Right ventricle myocardium inferior (tissue), 1 donor: ENCODE data around the gene PRKAR2B. TPM values are rescaled to one million over a fixed set of nuclear protein-coding genes. Genes with fewer than 3 reads are reported as not detected.

ENCODE experiments used
- ATAC-seq: fragments of 200-7000 bp; cut with Tn5 transposase; one replicate; pipeline ENCODE4 v1.9.1; 2020; ENCODE audit warnings: mild to moderate bottlenecking, moderate library complexity
- DNase-seq: peaks from one replicate; pipeline ENCODE4 v3.0.0; 2021; ENCODE audit errors: missing footprints
- intact Hi-C: fragments of 100-400 bp; cut with DNase I; formaldehyde crosslinking; loops from one replicate; pipeline ENCODE4 v1.11.0; 2022
- total RNA-seq: library from RNA; stranded (reverse); fragmentation: NEBNext Ultra II Directional; extraction: Animal tissue kit (Norgen Biotek cat#: 25700); gene quantifications from one replicate; pipeline ENCODE4 v1.2.1, GENCODE V29; 2021
- donor health status: DM: no; HTN: yes; CAD: no; lungs with severe emphysema.

Gene PRKAR2B
- total RNA-seq, 1 donor from 2014 or later = 23.2 TPM

DNA sequence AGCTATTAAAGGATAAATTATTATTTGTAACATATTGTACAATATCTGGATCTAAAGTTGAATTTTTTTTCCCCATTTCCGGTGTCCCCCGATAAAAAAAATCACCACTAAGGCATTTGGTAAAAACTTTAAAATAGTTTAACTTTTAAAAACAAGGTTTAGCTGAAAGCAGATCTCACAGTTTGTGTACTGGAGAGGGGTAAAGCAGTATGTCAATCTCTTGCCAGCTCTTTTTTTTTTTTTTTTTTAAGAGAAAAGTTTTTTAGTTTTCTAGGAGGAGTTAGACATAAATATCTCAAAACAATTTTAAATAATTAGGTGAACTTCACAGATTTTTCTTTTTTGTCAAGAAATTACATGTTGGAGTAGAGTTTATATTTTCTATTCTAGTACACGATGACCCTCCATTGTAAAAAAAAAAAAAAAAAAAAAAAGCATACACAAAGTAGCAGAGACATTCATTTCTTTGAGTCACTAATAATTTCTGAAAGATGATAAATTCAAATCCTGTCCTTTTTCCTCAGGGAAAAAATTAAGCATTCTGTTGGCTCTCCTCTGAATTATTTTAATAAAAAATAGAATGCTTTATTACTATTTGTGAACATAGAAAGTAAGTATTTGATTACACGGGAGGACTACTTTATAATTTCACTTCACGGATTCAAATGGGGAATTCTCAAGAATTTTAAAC is 122.4 kb downstream of the PRKAR2B start:
- DNase-seq (no peak), ATAC-seq (no peak)
- intact Hi-C loops = loop anchor here (5.0 kb wide), 2 partner anchors 505 to 1095 kb away; partner anchors contain the start of gene CCDC71L

DNA sequence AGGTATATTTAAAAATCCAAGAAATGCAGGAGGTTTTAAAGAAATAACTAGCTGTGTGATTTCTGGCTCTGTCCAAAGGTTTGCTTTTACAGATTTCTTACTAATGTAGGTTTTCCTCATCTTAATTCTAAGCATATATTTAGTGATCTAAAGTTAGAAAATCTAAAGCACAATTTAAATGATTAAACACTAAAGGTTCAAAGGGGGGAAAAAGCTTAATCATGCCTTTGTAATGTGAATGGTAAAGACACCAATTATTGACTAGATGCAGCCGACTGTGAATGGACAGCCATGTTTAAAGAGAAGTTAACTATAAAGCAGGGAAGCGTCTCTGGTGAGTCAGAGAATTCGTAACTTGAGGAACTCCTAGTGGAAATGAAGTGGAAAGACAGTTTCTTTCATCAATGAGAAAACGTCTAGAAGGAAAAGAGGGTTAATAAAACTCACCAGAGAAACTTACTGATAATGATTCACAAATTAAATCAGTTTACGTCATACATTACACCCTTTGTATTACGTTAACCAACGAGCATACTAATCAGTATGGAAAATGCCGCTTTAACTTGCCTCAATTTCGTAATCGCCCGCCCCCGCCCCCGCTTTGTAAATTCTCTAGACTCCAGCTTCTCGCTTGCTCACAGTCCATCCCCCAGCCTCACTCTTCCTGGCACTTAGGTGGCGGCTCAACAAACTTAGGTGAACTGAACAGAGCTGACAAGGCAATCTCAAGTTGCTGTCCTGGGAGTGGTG is 123.2 kb downstream of the PRKAR2B start:
- no peak for DNase-seq
- intact Hi-C loops = loop anchor here (1.0 to 5.0 kb wide), 3 partner anchors 505 to 1095 kb away; partner anchors contain the start of genes CCDC71L and DLD

GRCh38 chr7:107168233-107169119 is 124.0 kb downstream of the PRKAR2B start, which contains the start of gene HBP1:
HBP1 (plus strand) TSS chr7:107169003; CDS start chr7:107179894, 10,891 bp downstream.
- DNase-seq (peak; percentile 98), ATAC-seq (peak; percentile 95)
- intact Hi-C loops = loop anchor here (1.0 to 5.0 kb wide), 3 partner anchors 506 to 1096 kb away; partner anchors contain the start of genes CCDC71L and DLD

More for the DNA sequence above, 123.2 kb downstream of the PRKAR2B start:
- peak; percentile 0 for ATAC-seq

GRCh38 chr7:107169120-107170050 is 124.9 kb downstream of the PRKAR2B start:
- DNase-seq (peak; percentile 97), ATAC-seq (peak; percentile 84)
- intact Hi-C loops = loop anchor here (5.0 to 10.0 kb wide), 3 partner anchors 405 to 1097 kb away; partner anchors contain the start of gene CCDC71L

DNA sequence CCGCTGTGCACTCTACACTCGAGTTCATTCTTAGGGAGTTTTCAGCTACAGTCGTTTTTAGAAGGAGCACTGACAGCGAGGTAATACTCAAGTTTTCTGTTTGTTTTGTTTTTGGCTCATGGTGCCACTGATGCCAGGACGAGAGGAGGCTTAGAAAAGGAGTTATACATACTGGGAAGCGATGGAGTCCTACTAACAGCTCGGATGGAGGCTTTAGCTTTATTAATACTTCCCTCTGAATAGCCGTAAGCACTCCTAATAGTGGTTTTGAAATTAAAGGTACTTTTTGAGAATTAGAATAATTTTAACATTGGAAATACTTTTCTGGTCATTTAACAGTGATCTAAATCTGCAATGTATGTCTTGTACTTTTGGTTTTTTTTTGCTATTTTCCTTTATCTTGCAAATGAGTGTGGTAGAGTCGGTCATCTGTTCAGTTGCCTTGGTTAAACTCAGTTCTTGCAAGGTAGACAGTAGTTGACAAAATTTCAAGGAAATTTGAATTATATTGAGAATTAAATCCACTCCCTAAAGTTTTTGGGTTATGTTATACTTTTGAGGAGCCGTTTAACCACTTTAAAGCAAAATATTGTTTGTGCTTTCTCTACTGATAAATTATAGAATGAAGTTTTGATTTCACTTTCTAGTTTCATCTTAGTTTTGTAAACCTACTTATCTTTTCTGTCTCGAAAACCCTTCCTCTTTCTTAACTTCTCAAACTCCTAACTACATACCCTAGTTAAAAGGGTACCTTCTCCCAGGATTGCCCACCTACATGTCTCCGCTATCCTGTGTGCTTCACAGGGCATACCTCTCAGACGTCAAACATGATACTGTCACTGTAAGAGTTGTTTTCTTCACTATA is 125.8 kb downstream of the PRKAR2B start:
- no peak for ATAC-seq
- intact Hi-C loops = loop anchor here (10.0 kb wide), 1 partner anchor 405 kb away; no protein-coding TSS in a partner anchor
- no peak for DNase-seq

DNA sequence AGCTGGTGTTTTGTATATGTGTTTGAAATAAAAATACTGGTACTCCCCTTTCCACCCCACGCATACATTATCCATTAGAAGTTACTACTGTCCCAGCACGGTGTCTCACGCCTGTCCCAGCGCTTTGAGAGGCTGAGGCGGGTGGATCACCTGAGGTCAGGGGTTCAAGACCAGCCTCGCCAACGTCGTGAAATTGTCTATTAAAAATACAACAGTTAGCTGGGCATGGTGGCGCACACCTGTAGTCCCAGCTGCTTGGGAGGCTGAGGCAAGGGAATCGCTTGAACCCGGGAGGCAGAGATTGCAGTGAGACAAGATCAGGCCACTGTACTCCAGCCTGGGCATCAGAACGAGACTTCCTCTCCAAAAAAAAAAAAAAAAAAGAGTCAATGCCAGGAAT is 127.0 kb downstream of the PRKAR2B start:
- no peak for ATAC-seq
- no peak for DNase-seq
- intact Hi-C loops = loop anchor here (10.0 kb wide), 1 partner anchor 403 kb away; no protein-coding TSS in a partner anchor

DNA sequence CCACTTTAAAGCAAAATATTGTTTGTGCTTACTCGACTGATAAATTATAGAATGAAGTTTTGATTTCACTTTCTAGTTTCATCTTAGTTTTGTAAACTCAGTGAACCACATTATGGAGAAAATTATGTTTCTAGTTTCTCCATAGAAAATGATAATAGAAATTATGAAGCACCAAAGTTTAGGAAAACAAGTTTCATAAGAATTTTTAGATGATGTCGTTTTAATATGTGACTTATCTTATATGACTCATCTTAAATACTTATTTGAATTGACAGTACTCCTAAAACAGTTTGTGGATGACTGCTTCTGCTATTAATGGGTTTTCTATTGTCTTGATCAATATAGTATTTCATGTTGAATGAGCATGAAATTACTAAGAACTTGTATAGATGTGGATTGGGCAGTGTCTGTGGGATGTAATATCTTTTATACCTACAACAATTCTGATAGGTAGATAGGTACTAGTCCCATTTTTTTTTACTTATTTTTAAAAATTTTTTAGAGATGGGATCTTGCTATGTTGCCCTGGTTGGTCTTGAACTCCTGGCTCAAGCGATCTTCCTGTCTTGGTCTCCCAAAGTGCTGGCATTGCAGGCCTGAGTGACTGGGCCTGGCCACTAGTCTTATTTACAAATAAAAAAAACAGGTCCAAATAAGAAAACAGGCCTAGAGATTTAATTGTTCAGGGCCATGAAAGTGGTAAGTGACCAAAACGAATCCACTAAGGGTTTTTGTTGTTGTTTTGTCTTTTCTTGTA is 127.9 kb downstream of the PRKAR2B start:
- intact Hi-C loops = loop anchor here (10.0 kb wide), 1 partner anchor 402 kb away; no protein-coding TSS in a partner anchor
- DNase-seq (no peak), ATAC-seq (no peak)

DNA sequence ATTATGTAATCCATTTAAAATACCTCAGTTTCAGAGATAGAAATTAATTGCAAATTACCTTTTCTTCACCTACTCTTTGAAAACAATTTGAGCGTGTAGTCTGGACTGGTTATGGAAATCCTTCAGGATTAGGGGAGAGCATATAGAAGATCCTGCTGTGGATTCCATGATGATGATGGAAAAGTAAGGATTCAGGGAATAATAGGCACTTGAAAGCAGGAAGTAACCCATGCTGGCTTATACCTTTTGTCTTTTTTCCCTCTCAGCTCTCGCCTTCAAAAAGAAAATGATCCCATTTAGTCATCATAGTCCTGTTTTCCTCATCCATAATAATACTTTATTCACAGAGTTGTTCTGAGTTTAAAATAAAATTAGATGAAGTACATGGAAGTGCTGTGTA is 128.7 kb downstream of the PRKAR2B start:
- intact Hi-C loops = loop anchor here (10.0 kb wide), 1 partner anchor 402 kb away; no protein-coding TSS in a partner anchor

DNA sequence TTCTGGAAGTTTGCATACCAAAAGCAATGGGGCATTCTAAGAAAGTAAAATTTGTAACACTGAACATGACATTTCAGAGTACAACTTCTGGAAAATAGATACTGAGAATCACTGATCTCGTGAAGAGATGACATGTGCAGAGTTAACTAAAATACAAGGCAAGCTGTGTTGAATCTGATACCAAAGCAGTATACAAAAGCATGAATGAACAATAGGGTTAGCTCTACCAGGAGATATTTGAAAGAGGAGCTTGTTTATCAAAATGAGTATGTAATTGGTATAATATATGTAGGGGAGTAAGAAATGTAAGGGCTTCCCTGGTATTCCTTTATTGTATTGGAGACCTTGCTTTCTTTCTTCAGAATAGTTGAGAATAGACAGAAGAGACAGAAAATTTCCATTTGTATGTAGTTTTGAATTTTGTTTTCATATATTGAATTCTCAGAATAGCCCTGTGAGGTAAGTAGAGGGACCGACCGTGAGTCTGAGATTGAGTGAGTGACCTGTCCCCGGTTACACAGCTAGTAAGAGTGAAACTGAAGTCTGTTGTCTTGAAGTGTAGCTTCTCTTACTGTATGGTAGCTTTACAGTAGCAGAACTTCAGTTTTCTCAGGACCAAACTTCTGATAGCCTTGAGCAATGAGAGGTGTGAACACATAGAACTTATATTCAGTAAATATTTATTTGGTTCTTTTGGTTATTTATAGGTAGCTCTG is 129.3 kb downstream of the PRKAR2B start:
- no peak for ATAC-seq
- DNase-seq = no peak
- intact Hi-C loops = loop anchor here (10.0 kb wide), 1 partner anchor 401 kb away; no protein-coding TSS in a partner anchor

More for the DNA sequence above, 128.7 kb downstream of the PRKAR2B start:
- DNase-seq (no peak), ATAC-seq (no peak)

DNA sequence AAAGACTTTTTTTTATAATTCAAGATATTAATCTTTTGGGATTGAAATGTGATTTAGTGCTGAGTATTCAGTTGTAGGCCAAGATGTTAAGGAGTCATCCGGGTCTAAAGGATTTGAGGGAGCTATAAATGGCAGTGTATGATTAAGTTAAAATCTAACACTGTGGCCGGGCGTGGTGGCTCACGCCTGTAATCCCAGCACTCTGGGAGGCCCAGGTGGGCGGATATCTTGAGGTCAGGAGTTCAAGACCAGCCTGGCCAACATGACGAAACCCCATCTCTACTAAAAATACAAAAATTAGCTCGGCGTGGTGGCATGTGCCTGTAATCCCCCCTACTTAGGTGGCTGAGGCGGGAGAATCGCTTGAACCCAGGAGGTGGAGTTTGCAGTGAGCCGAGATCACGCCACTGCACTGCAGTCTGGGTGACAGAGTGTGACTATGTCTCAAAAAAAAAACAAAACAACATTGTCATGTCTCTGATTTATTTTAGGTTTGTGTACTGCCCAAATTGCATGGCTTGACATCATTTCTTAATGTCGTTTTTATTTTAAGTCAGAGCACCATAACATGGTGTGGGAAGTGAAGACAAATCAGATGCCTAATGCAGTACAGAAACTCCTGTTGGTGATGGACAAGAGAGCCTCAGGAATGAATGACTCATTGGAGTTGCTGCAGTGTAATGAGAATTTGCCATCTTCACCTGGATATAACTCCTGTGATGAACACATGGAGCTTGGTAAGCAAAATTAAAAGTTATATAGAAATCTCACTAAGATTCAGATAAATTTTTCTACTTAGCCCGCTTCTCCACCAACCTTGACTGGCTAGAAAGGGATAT is 135.0 kb downstream of the PRKAR2B start:
- ATAC-seq = no peak
- DNase-seq = no peak
- intact Hi-C loops = loop anchor here (10.0 kb wide), 1 partner anchor 395 kb away; no protein-coding TSS in a partner anchor

GRCh38 chr7:107180378-107180777 is 135.9 kb downstream of the PRKAR2B start:
- no peak for ATAC-seq
- DNase-seq = no peak
- intact Hi-C loops = no loop called here

GRCh38 chr7:107181172-107181571 is 136.7 kb downstream of the PRKAR2B start:
- no peak for DNase-seq
- intact Hi-C loops = no loop called here
- ATAC-seq = no peak

DNA sequence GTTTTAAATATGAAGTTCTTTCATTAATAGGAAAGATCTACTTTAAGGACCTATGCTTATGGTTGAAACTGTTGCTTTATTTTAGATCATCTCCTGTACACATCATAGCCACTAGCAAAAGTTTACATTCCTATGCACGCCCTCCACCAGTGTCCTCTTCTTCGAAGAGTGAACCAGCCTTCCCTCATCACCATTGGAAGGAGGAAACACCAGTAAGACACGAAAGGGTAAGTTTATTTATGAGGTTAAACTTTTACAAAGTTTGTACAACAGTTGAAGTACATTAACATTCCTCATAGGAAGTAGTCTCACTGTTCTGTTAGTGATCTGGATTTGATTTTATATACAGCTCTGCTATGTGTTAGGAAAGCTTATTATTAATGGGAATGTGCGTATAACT is 141.2 kb downstream of the PRKAR2B start:
- ATAC-seq = no peak
- intact Hi-C loops = no loop called here
- DNase-seq = no peak

DNA sequence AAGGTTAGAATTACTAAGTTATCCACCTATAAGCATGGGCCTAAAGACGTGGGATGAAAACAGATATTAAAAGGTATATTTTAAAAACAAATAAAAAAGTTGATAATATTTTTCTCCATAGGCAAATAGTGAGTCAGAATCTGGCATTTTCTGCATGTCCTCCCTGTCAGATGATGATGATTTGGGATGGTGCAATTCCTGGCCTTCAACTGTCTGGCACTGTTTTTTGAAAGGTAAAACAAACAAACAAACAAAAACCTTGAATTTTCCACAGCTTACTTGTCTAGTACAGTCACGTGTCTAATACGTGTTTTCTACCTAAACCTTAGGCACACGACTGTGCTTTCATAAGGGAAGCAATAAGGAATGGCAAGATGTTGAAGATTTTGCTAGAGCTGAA is 141.7 kb downstream of the PRKAR2B start:
- intact Hi-C loops = no loop called here
- DNase-seq (no peak), ATAC-seq (no peak)
